Gastroesophageal sphincter (tissue), 3 donors: Measurements from ENCODE around the gene NAA10.

ENCODE experiments used
- CTCF ChIP-seq, 4 experiments: fragments of 200-600 bp in 2 of 4; fragments of 450-650 bp in 2 of 4; sonication (generic) in 1 of 4; IDR thresholded peaks; one replicate each; pipeline ENCODE4 v1.5.1; 2017 to 2019; ENCODE audit warnings: antibody characterized with exemption in 4 of 4, mild to moderate bottlenecking in 2 of 4, moderate library complexity in 2 of 4
- POLR2AphosphoS5 ChIP-seq: sonication (generic); formaldehyde crosslinking; IDR thresholded peaks from one replicate; pipeline ENCODE4 v1.6.1; 2017; ENCODE audit warnings: antibody characterized with exemption

- TF ChIP-seq CTCF (IDR thresholded peaks at IDR 0.05) (no peak), POLR2AphosphoS5 (no peak)
Observed at GRCh38 chrX:153954558-153955227, 19.9 kb upstream of the NAA10 start.
